ENCODE results near the gene ANKRD33. TPM values are rescaled to one million over a fixed set of nuclear protein-coding genes. Genes with fewer than 3 reads are reported as not detected.

ANKRD33 gene
- total RNA-seq, 1 experiment from 2014 or later = 0.21 TPM

GRCh38 chr12:51851413-51852124, 36.3 kb upstream of the ANKRD33 start:
- H3K4me1 ChIP-seq (ENCODE audit: control insufficient read depth, insufficient read depth, low read length) = peaks cover 10% of the 10 kb centered on the region
- CTCF ChIA-PET = no interaction called here

More at GRCh38 chr12:51851413-51852124, 36.3 kb upstream of the ANKRD33 start:
- DNase-seq (ENCODE audit: low read depth, low spot score) (no peak), ATAC-seq (no peak)
- intact Hi-C loops (cut with micrococcal nuclease; ENCODE audit: unreplicated experiment) (no loop called here), in situ Hi-C loops (cut with HindIII; ENCODE audit: low pct_unique_long_range_greater_than_20kb, low sequenced_read_pairs) (no loop called here)
- POLR2A ChIA-PET = interaction anchor here (0.5 to 0.6 kb wide), 5 partner anchors 9 to 776 kb away, joined by 3 to 15 read pairs (median 7); no protein-coding TSS in a partner anchor
- Histone ChIP-seq H3K36me3 (ENCODE audit: control insufficient read depth, insufficient read depth, low read length) (no peaks in the 10 kb centered on the region), H3K27me3 (ENCODE audit: control insufficient read depth, insufficient read depth, low read length) (no peaks in the 10 kb centered on the region; the same call in 1 of the 2 replicates), H3K27ac (ENCODE audit: low read length) (no peak overlapping the region), H3K9me3 (ENCODE audit: control insufficient read depth, insufficient read depth, low read depth, low read length) (no peaks in the 10 kb centered on the region), H3K4me3 (ENCODE audit: low read depth in 2 of 2, low read length in 2 of 2) (no peak overlapping the region)
- BruUV-seq (replicated peaks) = no TSS peak
- no peak for TF ChIP-seq SIN3A (IDR thresholded peaks at IDR 0.05; ENCODE audit: borderline replicate concordance, insufficient read depth, low read depth, low read length)
- no peak for TF ChIP-seq REST (IDR thresholded peaks at IDR 0.05; ENCODE audit: insufficient read depth in 1 of 2, low read depth in 2 of 2, low read length in 1 of 2)
- no peak for TF ChIP-seq TCF7L2 (IDR thresholded peaks at IDR 0.05; ENCODE audit: low read depth, low read length)
- TF ChIP-seq CTCF (IDR thresholded peaks at IDR 0.05) = no peak
- no peak for TF ChIP-seq POLR2AphosphoS5 (IDR thresholded peaks at IDR 0.05; ENCODE audit: low read depth, low read length)

All from Panc1 (cell line).